ENCODE measurements around the gene C16orf90.

DNA sequence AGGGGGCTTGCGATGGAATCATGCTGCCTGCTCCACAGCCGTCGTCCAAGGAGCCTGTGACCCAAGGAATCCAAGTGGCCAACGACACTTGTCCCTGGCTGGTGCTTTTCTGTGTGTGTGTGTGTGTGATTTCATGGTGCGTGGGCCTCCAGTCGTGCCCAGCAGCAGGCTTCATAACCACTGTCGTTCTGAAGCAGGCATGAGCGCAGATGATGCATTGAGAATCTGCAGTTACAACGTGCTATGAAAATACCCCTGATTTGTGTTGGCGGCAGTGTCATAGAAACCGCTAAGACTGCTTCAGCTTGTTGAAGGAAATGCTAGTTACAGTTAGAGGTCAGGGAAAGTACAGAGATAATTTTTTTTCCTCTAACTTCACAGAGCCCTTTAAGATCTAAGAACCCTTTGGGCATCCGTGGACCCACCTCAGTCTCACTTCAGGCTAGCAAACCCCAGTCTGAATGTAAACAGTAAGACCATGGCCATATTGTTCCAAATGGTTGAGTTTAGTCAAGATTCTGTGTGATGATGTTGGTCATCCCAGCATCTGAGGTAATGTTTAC lies 15.6 kb downstream of the C16orf90 start:
- no peak for TF ChIP-seq EP300 (IDR thresholded peaks at IDR 0.05)
- TF ChIP-seq, protein P1, sequence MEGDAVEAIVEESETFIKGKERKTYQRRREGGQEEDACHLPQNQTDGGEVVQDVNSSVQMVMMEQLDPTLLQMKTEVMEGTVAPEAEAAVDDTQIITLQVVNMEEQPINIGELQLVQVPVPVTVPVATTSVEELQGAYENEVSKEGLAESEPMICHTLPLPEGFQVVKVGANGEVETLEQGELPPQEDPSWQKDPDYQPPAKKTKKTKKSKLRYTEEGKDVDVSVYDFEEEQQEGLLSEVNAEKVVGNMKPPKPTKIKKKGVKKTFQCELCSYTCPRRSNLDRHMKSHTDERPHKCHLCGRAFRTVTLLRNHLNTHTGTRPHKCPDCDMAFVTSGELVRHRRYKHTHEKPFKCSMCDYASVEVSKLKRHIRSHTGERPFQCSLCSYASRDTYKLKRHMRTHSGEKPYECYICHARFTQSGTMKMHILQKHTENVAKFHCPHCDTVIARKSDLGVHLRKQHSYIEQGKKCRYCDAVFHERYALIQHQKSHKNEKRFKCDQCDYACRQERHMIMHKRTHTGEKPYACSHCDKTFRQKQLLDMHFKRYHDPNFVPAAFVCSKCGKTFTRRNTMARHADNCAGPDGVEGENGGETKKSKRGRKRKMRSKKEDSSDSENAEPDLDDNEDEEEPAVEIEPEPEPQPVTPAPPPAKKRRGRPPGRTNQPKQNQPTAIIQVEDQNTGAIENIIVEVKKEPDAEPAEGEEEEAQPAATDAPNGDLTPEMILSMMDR (IDR thresholded peaks at IDR 0.05) = no peak

Measured in upper lobe of left lung (tissue), 4 donors.